Peyer's patch (tissue), 4 donors: ENCODE measurements around the gene RBM44.

ENCODE experiments used
- POLR2A ChIP-seq, 2 donors: fragments of 450-650 bp; IDR thresholded peaks; one replicate each; pipeline ENCODE4 v1.5.1; 2017; ENCODE audit warnings: antibody characterized with exemption in 2 of 2, mild to moderate bottlenecking in 2 of 2, moderate library complexity in 2 of 2
- TF ChIP-seq, protein P1 (sequence below), 6 experiments: fragments of 450-650 bp in 4 of 6; fragments of 200-600 bp in 2 of 6; sonication (generic) in 1 of 6; IDR thresholded peaks; one replicate each; pipeline ENCODE4 v1.5.1; 2017 to 2019; ENCODE audit warnings: antibody characterized with exemption in 6 of 6, mild to moderate bottlenecking in 3 of 6, moderate library complexity in 1 of 6

DNA sequence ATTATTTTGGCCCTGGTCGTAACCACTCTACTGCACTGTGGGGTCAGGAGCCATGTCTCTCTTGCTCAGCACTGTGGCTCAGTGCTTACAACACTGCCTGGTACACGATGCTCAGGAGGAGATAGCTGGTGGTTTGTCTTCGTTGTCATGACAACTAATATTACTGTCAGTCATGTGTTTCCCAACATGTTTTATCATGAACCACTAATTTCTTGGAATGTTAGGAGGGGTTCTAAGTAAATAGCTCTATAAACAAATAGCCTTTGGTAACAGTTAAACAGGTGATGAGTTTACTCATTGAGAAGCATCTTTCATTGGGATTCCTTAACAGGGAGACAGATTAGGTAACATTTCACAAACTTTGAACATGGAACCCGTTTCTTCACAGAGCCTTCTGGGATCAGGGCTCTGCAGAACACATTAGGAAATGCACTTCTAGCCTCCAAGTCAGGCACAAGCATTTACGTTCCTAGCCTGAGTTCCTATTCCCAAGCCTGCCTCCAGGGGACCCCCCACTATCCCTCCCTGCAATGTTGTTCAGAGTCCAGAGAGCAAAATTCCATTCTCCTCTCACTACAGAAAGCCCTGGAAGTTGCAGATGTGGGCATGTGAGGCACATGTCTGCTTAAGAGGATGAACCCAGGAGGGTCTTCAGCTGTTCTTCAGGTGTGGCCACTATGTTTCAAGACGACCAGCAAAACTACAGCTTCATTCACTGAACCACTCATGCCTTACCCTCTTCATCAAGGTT lies 6.4 kb upstream of the RBM44 start:
- TF ChIP-seq, protein P1, sequence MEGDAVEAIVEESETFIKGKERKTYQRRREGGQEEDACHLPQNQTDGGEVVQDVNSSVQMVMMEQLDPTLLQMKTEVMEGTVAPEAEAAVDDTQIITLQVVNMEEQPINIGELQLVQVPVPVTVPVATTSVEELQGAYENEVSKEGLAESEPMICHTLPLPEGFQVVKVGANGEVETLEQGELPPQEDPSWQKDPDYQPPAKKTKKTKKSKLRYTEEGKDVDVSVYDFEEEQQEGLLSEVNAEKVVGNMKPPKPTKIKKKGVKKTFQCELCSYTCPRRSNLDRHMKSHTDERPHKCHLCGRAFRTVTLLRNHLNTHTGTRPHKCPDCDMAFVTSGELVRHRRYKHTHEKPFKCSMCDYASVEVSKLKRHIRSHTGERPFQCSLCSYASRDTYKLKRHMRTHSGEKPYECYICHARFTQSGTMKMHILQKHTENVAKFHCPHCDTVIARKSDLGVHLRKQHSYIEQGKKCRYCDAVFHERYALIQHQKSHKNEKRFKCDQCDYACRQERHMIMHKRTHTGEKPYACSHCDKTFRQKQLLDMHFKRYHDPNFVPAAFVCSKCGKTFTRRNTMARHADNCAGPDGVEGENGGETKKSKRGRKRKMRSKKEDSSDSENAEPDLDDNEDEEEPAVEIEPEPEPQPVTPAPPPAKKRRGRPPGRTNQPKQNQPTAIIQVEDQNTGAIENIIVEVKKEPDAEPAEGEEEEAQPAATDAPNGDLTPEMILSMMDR (IDR thresholded peaks at IDR 0.05): no peak
- no peak for TF ChIP-seq POLR2A (IDR thresholded peaks at IDR 0.05)
